Gastrocnemius medialis (tissue), 4 donors: ENCODE data around the gene CLPX.

Source experiments
- POLR2A ChIP-seq, 2 donors: fragments of 450-650 bp; IDR thresholded peaks; one replicate each; pipeline ENCODE4 v1.6.1; 2017; ENCODE audit warnings: antibody characterized with exemption in 2 of 2, mild to moderate bottlenecking in 2 of 2, moderate library complexity in 2 of 2
- TF ChIP-seq, protein P1 (sequence below), 5 experiments: fragments of 450-650 bp in 3 of 5; fragments of 200-600 bp in 2 of 5; sonication (generic) in 2 of 5; IDR thresholded peaks in 4 of 5; conservative IDR thresholded peaks in 1 of 5; 1 replicate in 4 of 5; 2 replicates in 1 of 5; pipeline ENCODE4 v1.5.1; 2016 to 2019; ENCODE audit warnings: antibody characterized with exemption in 5 of 5, mild to moderate bottlenecking in 3 of 5, moderate library complexity in 3 of 5

DNA sequence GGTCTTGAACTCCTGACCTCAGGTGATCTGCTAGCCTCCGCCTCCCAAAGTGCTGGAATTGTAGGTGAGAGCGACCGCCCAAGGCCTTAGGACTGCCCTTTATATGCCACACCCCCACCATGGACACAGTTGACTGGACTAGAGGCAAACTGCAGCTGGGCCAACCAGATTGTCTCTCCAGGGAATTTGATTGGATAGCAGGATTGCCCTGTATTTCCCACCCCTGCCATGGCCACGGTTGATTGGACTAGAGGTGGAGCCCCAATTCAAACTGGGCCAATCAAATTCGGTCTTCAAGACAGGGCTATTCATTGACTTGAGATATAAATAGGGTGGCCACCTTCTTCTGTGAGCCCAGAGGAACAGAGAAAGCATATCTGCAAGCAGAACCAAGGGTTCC, 6.9 kb upstream of the CLPX start:
- no peak for TF ChIP-seq POLR2A (IDR thresholded peaks at IDR 0.05)
- TF ChIP-seq, protein P1, sequence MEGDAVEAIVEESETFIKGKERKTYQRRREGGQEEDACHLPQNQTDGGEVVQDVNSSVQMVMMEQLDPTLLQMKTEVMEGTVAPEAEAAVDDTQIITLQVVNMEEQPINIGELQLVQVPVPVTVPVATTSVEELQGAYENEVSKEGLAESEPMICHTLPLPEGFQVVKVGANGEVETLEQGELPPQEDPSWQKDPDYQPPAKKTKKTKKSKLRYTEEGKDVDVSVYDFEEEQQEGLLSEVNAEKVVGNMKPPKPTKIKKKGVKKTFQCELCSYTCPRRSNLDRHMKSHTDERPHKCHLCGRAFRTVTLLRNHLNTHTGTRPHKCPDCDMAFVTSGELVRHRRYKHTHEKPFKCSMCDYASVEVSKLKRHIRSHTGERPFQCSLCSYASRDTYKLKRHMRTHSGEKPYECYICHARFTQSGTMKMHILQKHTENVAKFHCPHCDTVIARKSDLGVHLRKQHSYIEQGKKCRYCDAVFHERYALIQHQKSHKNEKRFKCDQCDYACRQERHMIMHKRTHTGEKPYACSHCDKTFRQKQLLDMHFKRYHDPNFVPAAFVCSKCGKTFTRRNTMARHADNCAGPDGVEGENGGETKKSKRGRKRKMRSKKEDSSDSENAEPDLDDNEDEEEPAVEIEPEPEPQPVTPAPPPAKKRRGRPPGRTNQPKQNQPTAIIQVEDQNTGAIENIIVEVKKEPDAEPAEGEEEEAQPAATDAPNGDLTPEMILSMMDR (IDR thresholded peaks at IDR 0.05 in 4 of 5, conservative IDR thresholded peaks at IDR 0.05 in 1 of 5) = no peak
